Kidney glomerular epithelial cell (primary cell): Measurements from ENCODE around the gene HACD4.
"Not testable (repeated sequence)": the region's sequence is repeated elsewhere in the genome, so short reads cannot be mapped to it uniquely, and the experiment has no call there.

Experiments used
- DNase-seq: peaks from one replicate; lab custom pipeline; 2025; lab: John Stamatoyannopoulos, UW

Gene HACD4

DNA sequence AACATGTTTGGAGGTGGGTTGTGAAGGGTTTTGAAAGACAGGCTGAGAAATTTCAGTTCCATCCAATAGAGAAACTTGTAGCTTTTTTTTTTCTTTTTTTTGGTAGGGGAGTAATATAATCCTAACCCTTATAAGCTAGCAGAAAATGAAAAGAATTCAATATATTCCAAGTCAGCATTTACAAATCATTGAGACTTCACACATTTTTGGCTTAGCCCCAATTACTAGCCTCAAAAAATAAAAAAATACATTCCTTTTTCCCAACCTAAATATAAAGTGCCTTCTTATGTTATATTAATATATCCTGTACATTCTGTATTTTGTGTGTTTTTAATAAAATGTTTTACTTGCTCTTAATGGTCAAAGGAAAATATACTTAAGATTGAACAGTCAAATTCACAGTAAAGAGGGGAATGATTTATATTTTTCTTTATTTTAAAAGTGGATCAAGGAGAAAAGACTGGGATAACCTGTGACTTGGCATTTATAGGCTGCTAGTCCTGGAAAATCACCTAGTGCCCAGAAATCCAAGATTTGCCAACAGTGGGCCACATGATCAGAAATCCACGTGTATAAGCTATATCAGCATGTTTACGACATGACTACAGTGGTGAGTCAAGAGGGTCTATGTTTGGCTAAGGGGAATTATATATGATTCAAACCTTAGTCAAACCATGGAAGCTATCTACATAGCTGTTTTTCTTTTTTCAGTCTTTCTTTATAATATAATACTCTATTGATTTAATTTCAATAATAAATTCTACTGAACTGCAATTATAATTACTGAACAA is 14.5 kb downstream of the HACD4 start:
- no peak for DNase-seq

DNA sequence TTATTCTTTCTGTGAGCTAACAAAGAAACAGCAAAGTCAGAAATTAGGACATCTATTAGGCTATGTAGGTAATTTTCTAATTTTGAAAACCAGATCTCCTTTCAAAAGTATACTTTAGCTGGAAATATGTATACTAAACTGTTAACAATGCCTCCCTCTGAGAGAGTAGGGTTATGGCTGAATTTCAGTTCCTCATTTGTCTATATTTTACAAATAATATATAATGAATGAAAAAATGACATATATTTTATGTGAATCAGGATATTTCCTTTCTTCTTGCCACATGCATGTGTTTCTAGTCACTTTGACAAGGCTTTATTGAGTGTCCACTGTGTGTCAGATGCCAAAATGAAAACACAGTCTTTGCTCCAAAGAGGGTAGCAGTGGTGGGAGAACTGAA is 15.4 kb downstream of the HACD4 start:
- DNase-seq, result no peak

DNA sequence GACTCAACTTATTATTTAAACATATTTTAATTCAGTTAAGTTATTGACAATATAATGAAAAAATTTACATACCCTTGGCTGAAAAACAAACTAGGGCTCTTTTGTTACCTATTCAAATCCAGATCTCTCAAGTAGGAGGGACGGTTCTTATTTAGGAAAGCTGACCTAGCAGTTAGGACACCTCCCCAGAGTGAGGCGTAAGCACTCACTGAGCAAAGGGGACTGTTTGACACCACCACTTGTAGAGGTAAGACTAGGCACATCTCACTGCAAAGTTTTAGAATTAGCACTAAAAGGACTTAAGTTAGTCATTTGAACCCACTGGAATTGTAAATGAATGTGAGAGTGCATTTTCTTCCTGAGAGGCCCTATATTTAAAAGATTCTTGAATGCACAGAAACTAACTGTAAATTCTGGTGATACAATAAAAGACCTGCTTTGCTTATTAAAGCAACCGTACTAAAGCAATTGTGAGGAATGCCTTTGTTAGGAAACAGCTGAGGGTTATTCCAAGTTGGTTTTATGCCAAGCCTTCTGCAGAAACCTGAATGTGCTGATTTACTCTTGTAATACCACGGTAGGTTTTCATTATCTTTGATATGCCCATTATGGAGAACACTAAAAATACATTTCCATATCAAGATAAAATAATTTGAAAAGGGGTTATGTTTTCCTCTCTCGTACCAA is 16.2 kb downstream of the HACD4 start:
- no peak for DNase-seq

DNA sequence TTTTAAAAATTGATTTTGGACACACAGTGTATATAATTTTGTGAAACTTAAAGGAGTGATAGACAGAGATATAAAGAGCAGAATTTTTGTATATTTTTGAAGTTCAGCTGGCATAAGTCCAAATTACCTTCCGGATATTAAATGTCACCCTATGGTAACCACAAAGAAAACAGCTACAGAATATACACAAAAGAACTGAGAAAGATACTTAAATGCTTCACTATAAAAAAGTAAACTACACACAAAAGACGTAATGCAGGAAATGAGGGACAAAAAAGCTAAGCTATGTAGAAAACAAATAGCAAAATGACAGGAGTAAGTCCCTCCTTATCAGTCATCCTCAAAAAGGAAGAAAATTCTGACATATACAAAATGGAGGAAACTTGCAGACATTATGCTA is 29.4 kb downstream of the HACD4 start:
- DNase-seq, result no peak

DNA sequence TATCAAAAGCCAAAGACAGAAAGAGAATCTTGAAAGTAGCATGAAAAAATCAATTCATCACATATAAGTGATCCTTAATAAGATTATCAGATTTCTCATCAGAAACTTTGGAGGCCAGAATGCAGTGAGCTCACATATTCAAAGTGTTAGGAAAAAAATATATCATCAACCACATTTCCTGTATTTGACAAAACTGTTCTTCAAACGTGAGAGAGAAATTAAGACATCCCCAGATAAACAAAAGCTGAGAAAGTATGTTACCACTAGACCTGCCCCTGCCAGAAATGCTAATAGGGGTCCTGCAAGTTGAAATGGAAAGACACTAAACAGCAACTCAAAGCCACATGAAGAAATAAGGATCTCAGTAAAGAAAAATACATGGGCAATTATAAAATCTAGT is 29.9 kb downstream of the HACD4 start:
- DNase-seq, result no peak

DNA sequence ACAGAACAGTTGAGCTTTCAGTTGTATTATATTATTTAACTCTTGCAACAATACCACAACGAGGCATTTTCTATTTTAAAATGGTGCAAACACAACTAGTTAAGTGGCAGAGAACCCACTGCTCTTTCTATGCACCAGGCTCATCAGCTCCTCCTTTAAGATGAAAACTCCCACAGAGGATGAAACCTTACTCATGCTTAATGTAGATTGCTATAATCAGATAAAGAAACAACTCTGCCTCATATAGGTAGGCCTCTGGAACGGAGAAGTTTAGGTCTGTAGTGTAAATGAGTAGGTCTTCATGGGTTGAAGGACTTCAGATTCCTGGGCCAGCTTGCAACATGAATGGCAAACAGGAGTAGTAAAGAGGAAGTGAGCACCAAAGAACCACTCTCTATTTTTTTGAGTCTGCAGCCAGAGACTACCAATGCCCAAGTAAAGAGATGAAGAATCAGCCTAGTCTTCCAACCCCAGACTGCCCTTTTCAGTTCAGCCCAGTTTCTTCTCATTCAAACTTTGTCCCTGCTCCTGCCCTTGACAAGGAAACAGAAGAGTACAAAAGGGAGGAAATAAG is 33.9 kb downstream of the HACD4 start:
- no peak for DNase-seq

DNA sequence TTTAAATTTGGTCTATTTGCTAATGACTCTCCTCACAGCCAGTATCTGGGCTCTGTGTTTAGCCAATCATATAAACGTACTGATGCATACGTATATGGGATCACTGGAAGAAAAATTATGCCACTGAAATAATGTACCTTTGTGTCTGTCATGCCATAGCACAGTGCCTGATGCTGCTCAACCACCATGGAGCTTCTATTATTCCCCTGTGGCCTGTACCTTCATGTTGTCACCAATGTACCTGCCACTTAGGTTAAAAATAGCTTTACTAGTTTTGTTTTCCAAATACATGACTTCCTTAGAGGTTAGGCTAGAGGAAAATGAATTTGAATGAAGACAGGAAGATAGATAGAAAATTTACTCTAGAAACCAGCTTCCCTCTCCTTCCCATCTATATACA is 34.6 kb downstream of the HACD4 start:
- DNase-seq, result no peak

DNA sequence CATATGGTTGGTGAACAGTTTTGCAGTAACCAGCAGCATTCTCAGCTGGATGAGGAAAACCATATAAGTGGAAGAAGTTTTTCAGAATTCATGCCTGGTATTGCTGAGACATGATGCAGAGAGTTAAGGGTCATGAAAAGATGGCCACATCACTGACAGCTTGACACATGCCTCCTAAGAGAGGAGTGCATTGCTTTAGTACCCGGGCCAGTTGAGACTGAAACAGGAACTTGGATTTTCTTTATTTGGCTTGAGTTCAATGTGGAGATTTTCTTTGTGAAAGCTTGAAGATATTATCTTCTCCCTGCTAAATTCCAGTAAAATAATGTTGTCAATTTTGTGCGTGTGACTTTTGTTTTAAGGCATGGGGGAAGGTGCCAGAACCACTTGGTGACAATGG is 35.8 kb downstream of the HACD4 start:
- no peak for DNase-seq

DNA sequence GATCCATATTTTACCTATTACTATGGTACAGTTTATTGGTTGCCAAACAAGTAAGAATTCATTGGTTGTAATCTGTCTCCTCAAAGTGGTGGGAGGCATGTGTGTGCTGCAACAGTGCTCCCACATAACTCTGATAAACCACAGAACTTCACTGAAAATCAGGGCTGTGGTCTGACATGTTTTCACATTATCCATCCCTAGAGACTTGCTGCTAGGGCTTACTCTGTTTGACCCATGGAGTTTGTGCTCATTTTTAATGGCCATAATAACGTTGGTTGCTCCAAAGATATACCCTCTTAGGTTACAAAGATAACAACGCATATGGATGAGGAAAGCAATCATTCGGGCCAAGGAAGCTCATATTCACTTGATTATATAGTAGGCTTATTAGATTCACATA is 37.0 kb downstream of the HACD4 start:
- no peak for DNase-seq

DNA sequence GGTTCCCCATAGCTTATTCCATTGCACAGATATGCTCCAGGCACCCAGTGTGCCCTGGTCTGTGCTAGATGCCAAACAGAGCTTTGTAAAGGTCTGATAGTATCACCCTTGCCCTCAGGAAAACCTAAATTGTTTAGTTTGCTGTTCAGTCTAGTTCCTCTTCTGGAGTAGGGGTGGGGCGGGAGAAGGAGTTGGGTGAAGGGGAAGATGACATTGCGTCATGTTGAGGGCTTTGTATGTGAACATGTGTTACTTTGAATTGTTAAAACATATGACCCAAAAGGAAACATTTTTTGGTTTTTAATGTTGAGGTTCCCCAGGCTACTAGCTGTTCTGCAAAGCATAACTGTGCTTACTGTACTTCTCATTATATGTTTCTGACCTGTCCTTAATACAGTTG is 40.6 kb downstream of the HACD4 start:
- no peak for DNase-seq

DNA sequence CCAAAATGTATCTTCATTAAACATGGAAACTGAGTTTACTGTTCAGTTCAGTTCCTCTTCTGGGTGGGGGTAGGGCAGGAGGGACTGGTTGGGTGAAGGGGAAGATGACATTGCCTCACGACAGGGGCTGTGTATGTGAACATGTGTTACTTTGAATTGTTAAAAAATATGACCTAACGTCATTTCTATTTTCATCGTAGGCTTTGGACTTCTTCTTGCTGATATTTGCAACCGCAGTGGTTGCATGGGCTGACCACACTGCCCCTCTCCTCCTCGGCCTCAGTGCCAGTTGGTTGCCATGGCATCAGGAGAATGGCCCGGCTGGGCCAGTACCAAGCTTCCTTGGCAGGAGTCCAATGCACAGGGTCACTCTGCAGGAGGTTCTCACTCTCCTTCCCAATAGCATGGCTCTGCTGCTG is 41.5 kb downstream of the HACD4 start:
- DNase-seq, result no peak

DNA sequence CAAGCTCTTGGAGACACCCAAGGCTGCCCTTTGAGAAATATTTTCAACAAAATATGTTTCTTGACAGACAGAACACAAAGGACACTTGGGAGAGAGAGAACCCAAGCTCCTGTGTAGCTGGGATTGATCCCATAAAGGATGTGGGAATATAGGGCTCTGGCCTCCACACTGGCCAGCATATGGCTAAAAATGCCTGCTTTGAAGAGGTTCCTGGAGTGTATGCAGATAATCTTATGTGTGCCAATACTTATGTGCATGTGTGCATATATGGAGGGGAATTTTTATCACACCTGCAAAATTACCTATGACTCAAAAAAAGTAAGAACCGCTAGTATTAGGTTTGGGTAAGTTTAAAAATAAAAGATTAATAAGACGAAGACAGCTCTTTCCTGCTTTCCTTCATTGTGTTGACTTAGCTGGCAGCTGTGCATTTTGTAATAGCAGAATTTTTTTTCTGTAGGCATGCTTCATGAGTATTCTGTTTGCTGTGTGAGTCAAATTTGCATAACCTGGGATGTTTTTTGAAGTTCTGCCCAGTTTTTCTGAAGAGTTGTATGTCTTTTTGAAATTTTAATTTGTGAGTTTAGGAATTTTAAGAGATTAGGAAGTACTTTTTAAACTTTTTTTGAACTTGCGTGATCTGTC is 42.6 kb downstream of the HACD4 start:
- DNase-seq, result no peak

DNA sequence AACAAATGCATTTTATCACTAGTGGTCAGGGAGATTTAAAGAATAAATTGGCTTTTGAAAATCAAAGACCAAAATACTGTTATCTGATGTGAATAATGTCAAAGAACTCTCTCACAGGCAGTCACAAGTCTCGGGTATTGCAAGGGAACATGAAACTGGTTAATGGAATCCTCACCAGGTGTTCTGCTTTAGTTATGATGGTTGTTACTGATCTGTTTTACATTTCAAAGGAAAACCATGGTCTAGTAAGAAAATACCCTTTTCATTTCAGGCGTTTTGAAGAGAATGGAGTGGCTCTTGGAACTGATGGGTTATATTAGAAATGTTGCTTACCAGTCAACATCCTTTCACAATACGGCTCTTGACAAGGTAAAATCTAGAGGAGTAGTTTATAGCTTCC is 43.4 kb downstream of the HACD4 start:
- no peak for DNase-seq

DNA sequence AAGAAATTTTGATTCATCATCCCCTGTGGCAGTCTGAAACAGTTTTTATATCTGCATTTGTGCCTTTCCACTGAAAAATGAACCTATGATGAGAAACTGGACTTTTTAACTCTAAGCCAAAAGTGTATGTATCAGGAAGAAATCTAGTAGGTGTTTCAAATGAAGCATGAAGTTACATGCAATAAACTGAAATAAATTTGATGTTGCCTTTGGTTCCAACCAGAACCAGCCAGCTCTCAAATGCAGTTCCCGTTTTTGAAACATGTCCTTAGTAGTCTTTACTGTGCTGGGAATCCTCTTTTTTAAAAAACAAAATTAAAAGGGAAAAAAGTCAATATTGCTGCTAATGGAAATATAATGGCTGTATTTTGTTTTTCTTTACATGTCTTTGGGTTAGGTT is 43.9 kb downstream of the HACD4 start:
- no peak for DNase-seq

DNA sequence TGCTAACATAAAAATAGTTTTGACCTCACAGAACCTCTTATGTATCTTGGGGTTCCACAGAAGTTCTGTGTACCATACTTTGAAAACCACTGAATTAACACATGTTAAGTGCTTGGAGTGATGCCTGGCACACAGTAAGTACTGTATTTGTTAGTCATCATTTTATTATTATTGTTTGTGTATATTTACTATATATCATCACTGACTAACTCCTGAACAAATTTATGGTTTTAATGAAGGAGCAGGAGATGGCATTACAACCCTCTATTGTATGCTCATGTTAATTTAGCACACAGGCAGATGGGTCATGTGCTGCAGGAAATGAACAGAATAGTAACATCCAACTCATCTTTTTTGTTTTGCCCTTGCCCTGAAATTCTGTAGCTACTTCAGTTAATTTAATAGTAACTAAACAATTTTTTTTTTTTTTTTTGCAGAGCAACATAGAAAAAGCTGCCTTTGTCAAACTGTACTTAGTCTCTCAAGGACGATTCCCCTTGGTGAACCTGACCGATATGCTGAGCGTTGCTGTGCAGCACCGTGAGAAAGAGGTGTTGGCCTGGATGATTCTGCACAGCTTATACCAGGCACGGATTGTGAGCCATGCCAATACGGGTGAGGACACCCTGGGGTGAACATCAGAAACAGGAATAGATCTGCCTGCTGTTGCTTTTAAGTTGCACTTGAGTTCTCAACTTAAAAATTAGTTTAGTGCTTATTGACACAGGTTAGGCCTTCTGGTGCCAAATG is 45.4 kb downstream of the HACD4 start:
- DNase-seq, result no peak

DNA sequence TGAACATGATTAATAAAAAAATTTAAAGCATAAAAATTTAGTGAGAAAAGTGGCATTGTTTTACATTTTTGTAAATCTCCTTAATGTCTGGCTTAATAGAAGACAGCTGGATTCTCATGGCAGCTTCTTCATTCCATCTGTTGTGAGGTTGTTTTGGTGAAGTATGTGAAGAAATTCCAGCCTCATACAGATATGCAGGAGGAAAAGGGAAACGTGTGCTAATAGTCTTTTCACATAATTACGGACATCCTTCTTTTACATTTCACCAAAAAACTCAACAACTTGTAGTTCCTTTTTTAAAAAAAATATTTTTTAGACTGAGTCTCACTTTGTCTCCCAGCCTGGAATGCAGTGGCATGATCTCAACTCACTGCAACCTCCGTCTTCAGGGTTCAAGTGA is 46.9 kb downstream of the HACD4 start:
- no peak for DNase-seq

DNA sequence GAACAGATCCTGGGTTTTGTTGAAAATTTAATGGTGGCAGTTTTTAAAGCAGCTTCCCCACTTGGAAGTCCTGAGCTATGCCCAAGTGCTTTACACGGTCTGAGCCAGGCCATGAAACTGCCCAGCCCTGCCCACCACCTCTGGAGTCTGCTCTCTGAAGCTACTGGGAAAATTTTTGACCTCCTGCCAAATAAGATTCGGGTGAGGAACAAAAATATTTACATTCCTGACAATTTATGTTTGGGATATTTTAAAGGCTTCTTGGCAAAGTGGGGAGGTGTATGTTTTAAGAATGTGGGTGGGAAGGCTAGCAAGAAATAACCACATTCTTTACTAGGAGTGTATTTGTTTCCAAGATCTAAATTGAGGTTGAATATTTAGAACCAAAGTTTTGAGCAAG is 50.0 kb downstream of the HACD4 start:
- peak; percentile 76 for DNase-seq

DNA sequence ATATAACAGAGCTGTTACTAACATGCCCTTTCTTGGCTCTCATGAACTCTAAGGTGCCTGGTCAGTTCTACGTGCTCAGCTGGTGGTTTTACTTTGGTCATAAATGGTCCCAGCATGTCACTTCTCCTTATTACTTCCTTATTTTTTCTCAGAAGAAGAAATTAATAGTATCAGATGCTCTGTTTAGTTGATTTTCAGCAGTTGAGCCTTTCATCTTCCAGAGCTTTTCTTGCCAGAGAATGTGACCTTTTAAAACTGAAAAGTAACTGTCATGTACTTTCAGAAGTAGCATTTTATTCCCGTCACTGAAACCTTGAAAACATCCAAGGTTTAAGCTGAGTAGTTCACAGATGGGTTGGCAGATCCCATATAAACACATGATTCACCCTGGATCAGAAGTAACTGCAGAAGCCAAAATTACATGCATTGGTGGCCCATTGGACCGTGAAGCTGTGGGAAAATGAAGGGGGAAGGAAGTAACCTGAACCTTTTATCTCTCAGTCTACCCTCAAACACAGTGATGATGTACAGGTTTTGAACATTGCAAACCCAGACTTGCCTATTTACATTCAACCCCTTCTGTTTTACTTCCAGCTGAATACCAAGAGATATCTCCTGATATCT is 50.5 kb downstream of the HACD4 start:
- peak; percentile 84 for DNase-seq

DNA sequence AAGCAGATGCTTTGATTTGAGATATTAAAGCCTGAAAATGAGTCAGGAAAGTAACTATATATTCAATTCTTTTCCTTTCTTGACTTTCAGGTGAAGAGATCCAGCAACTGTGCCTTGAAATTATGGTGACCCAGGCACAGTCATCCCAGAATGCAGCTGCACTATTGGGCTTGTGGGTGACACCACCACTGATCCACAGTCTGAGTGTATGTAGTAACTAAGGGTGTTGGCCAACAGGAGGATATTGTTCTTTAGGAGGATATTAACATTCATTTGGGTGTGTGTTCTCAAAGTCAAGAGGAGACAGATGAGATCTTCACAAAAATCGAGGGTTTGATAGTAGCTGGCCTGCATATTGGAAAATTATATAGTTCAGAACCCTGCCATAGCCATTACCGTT is 53.2 kb downstream of the HACD4 start:
- DNase-seq, result no peak

DNA sequence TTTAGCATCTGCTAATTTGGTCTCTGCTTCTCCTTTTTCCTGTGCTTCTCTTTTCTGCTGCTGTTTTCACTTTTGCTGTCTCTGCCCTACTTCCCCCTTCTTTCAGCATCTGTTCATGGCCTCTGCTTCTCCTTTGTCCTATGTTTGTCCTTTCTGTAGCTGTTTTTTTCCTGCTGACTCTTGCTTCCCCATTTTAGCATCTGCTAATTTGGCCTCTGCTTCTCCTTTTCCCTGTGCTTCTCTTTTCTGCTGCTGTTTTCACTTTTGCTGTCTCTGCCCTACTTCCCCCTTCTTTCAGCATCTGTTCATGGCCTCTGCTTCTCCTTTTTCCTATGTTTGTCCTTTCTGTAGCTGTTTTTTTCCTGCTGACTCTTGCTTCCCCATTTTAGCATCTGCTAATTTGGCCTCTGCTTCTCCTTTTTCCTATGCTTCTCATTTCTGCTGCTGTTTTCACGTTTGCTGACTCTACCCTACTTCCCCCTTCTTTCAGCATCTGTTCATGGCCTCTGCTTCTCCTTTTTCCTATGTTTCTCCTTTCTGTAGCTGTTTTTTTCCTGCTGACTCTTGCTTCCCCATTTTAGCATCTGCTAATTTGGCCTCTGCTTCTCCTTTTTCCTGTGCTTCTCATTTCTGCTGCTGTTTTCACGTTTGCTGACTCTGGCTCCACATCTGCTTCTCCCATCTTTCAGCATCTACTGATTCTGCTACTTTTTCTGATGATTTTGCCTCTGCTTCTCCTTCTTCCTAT is 57.1 kb downstream of the HACD4 start:
- not testable (repeated sequence) for DNase-seq
